ENCODE measurements around the gene APOA5. TPM values are rescaled to one million over a fixed set of nuclear protein-coding genes. Genes with fewer than 3 reads are reported as not detected.

The APOA5 gene
- total and polyA plus RNA-seq, 2 of the 13 experiments (the other 11 are each of a cell fraction or from before 2014, with no cell fraction given) = 44.0 to 49.1 TPM

- TF ChIP-seq RBFOX2 (IDR thresholded peaks at IDR 0.05; ENCODE audit: low read depth, low read length) = no peak; the same call in none of the 2 replicates
- TF ChIP-seq CBX2 (IDR thresholded peaks at IDR 0.05; ENCODE audit: low read depth, low read length) = no peak
- no peak for TF ChIP-seq CBX2 (CRISPR knock-in tag; IDR thresholded peaks at IDR 0.05; ENCODE audit: low read depth)
- TF ChIP-seq GLMP (CRISPR knock-in tag; IDR thresholded peaks at IDR 0.05; ENCODE audit: borderline replicate concordance) = no peak
- no peak; the same call in 1 of the 2 replicates for TF ChIP-seq CHCHD3 (CRISPR knock-in tag; IDR thresholded peaks at IDR 0.05)
- TF ChIP-seq CREB3 (CRISPR knock-in tag; IDR thresholded peaks at IDR 0.05) = no peak
- 0 out of 2 replicates have a peak, but pooled peaks have one; percentile 24 for TF ChIP-seq ATF1 (CRISPR knock-in tag; IDR thresholded peaks at IDR 0.05)
- TF ChIP-seq PRDM15 (CRISPR knock-in tag; IDR thresholded peaks at IDR 0.05) = 0 out of 2 replicates have a peak, but pooled peaks have one; percentile 6
- TF ChIP-seq TEAD2 (CRISPR knock-in tag; IDR thresholded peaks at IDR 0.05) = no peak
- no peak for TF ChIP-seq MXD3 (CRISPR knock-in tag; IDR thresholded peaks at IDR 0.05)
- peak; percentile 65; the same call in 1 of the 2 replicates for TF ChIP-seq FOSL2 (CRISPR knock-in tag; IDR thresholded peaks at IDR 0.05)
- no peak for TF ChIP-seq DR1 (CRISPR knock-in tag; IDR thresholded peaks at IDR 0.05)
- no peak for TF ChIP-seq REL (CRISPR knock-in tag; conservative IDR thresholded peaks at IDR 0.05)
- no peak for TF ChIP-seq CSRNP1 (CRISPR knock-in tag; IDR thresholded peaks at IDR 0.05)
- no peak; the same call in 1 of the 2 replicates for TF ChIP-seq ZNF652 (CRISPR knock-in tag; IDR thresholded peaks at IDR 0.05; ENCODE audit: borderline replicate concordance, low read depth)
- no peak for TF ChIP-seq PBX2 (CRISPR knock-in tag; IDR thresholded peaks at IDR 0.05)
- 0 out of 2 replicates have a peak, but pooled peaks have one; percentile 18 for TF ChIP-seq TSC22D2 (CRISPR knock-in tag; IDR thresholded peaks at IDR 0.05; ENCODE audit: borderline replicate concordance)
Measured at GRCh38 chr11:116828632-116829524, 37.2 kb upstream of the APOA5 start (continued).

Measured in HepG2 (cell line).